Left colon (tissue), 2 donors: ENCODE results near the gene GANC. TPM values are rescaled to one million over a fixed set of nuclear protein-coding genes. Genes with fewer than 3 reads are reported as not detected.
"Not testable (repeated sequence)": the region's sequence is repeated elsewhere in the genome, so short reads cannot be mapped to it uniquely, and the experiment has no call there.

Experiments
- ATAC-seq: fragments of 200-7000 bp; cut with Tn5 transposase; one replicate; pipeline ENCODE4 v1.9.1; 2020; ENCODE audit warnings: mild to moderate bottlenecking, moderate library complexity
- DNase-seq, 2 donors: peaks; one replicate each; pipeline ENCODE4 v3.0.0-alpha.2; 2020
- intact Hi-C, 2 donors: fragments of 100-400 bp; cut with DNase I in 1 of 2; cut with micrococcal nuclease in 1 of 2; formaldehyde crosslinking; loops; one replicate each; pipeline versions ENCODE4 v1.11.2 to v1.14.0; 2022; cut with DNase I, micrococcal nuclease
- total RNA-seq, 2 donors: library from RNA; stranded (reverse); fragmentation: NEBNext Ultra II Directional; extraction: Animal tissue kit (Norgen Biotek cat#: 25700); gene quantifications; one replicate each; pipeline ENCODE4 v1.2.1, GENCODE V29; 2021
- donor health status: DM: no; HTN: no; CAD: no.
- donor health status: DM: yes; HTN: yes; CAD: no.

The GANC gene
- total RNA-seq, 2 donors from 2014 or later = 49.8 to 53.4 TPM

- ATAC-seq (no peak), DNase-seq (no peak)
- intact Hi-C loops = no loop called here
Observed at GRCh38 chr15:42332331-42332730, 59.3 kb downstream of the GANC start.

- intact Hi-C loops = no loop called here
- no peak for ATAC-seq
- no peak for DNase-seq
Observed at GRCh38 chr15:42335074-42335473, 62.1 kb downstream of the GANC start.

GRCh38 chr15:42336650-42337049, 63.6 kb downstream of the GANC start:
- intact Hi-C loops, DNase-seq, ATAC-seq: not testable (repeated sequence)

- intact Hi-C loops, ATAC-seq, DNase-seq: not testable (repeated sequence)
Observed at GRCh38 chr15:42337104-42337503, 64.1 kb downstream of the GANC start.

- ATAC-seq = no peak
- intact Hi-C loops = no loop called here
- no peak for DNase-seq
Observed at GRCh38 chr15:42338500-42338899, 65.5 kb downstream of the GANC start.

GRCh38 chr15:42343596-42344232, 70.7 kb downstream of the GANC start:
- intact Hi-C loops = no loop called here
- ATAC-seq (no peak), DNase-seq (no peak)

GRCh38 chr15:42344763-42345162, 71.8 kb downstream of the GANC start:
- intact Hi-C loops = no loop called here
- ATAC-seq (no peak), DNase-seq (no peak)

GRCh38 chr15:42345504-42345903, 72.5 kb downstream of the GANC start:
- intact Hi-C loops = no loop called here
- DNase-seq (no peak), ATAC-seq (no peak)

GRCh38 chr15:42348083-42348482, 75.1 kb downstream of the GANC start:
- DNase-seq (no peak), ATAC-seq (no peak)

GRCh38 chr15:42349186-42349585, 76.2 kb downstream of the GANC start:
- intact Hi-C loops = no loop called here
- no peak for DNase-seq
- ATAC-seq = no peak

More at GRCh38 chr15:42348083-42348482, 75.1 kb downstream of the GANC start:
- intact Hi-C loops = no loop called here

GRCh38 chr15:42352401-42352800, 79.4 kb downstream of the GANC start:
- intact Hi-C loops = no loop called here
- ATAC-seq = no peak
- no peak for DNase-seq

- intact Hi-C loops = no loop called here
- DNase-seq = no peak
- ATAC-seq = no peak
Observed at GRCh38 chr15:42353061-42353460, 80.1 kb downstream of the GANC start.

- intact Hi-C loops = no loop called here
- no peak for DNase-seq
- no peak for ATAC-seq
Observed at GRCh38 chr15:42354824-42355223, 81.8 kb downstream of the GANC start.

GRCh38 chr15:42355291-42355690, 82.3 kb downstream of the GANC start:
- intact Hi-C loops = no loop called here
- no peak for ATAC-seq
- no peak for DNase-seq

- intact Hi-C loops = no loop called here
- no peak for DNase-seq
- ATAC-seq = no peak
Observed at GRCh38 chr15:42356851-42357250, 83.8 kb downstream of the GANC start.

- intact Hi-C loops = no loop called here
- ATAC-seq (no peak), DNase-seq (no peak)
Observed at GRCh38 chr15:42358141-42358540, 85.1 kb downstream of the GANC start.

GRCh38 chr15:42359249-42359648, 86.2 kb downstream of the GANC start, which contains the start of gene CAPN3:
CAPN3 (plus strand) TSS chr15:42359501; CDS start chr15:42359806, 305 bp downstream.
- intact Hi-C loops = no loop called here
- ATAC-seq = no peak
- DNase-seq = no peak

GRCh38 chr15:42359985-42360384, 87.0 kb downstream of the GANC start:
- intact Hi-C loops = no loop called here
- DNase-seq = no peak
- ATAC-seq = no peak

GRCh38 chr15:42360535-42361112, 87.6 kb downstream of the GANC start:
- intact Hi-C loops = no loop called here
- no peak for ATAC-seq
- DNase-seq = no peak

GRCh38 chr15:42363487-42363886, 90.5 kb downstream of the GANC start:
- ATAC-seq = no peak

GRCh38 chr15:42363942-42364341, 90.9 kb downstream of the GANC start:
- intact Hi-C loops = no loop called here
- DNase-seq = no peak
- ATAC-seq = no peak

More at GRCh38 chr15:42363487-42363886, 90.5 kb downstream of the GANC start:
- intact Hi-C loops = no loop called here
- no peak for DNase-seq
